Testis (tissue), 2 donors: Measurements from ENCODE around the gene PPP1R37.
A peak's percentile ranks its signal among the peaks of the same experiment; 100 is the strongest.

ENCODE experiments used
- CTCF ChIP-seq, 3 experiments: fragments of 450-650 bp in 2 of 3; fragments of 200-600 bp in 1 of 3; sonication (generic) in 1 of 3; IDR thresholded peaks; one replicate each; pipeline ENCODE4 v1.5.1; 2016 to 2019; ENCODE audit warnings: antibody characterized with exemption in 3 of 3, mild to moderate bottlenecking in 2 of 3, moderate library complexity in 1 of 3
- POLR2A ChIP-seq: fragments of 450-650 bp; IDR thresholded peaks from one replicate; pipeline ENCODE4 v1.6.1; 2017; ENCODE audit warnings: antibody characterized with exemption, mild to moderate bottlenecking, moderate library complexity

GRCh38 chr19:45177817-45178261, 84.9 kb downstream of the PPP1R37 start, which contains the start of gene TRAPPC6A:
- no peak for TF ChIP-seq CTCF (IDR thresholded peaks at IDR 0.05)
- TF ChIP-seq POLR2A: peak; percentile 78
